Measurements from ENCODE around the gene SLC39A13. TPM values are rescaled to one million over a fixed set of nuclear protein-coding genes. Genes with fewer than 3 reads are reported as not detected.
A peak's percentile ranks its signal among the peaks of the same experiment; 100 is the strongest.

Gene SLC39A13
- total and polyA plus RNA-seq, 2 of the 13 experiments (the other 11 are each of a cell fraction or from before 2014, with no cell fraction given), result 15.3 to 30.5 TPM

DNA sequence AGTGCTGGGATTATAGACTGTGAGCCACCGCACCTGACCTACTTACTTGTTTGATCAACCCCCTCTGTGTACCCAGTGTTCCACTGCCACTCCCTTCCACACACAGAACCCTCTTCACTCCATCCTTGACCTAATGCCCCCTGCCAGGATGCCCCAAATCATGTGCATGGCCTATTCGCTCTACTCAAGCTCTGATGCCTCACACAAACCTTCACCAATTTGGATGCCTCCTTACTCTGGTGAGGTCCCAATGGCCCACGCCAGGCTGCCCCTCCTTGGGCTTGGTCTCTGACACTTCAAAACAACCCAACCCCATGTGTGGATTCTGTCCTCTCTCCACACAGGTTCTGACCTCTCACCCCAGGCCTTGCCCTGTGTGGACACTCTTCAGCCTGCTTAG is 27.3 kb downstream of the SLC39A13 start (continued):
- TF ChIP-seq PCBP1 (IDR thresholded peaks at IDR 0.05; ENCODE audit: borderline replicate concordance, low read depth, low read length) (no peak), FOXA3 (CRISPR knock-in tag; IDR thresholded peaks at IDR 0.05) (peak; percentile 71), AKAP8 (CRISPR knock-in tag; IDR thresholded peaks at IDR 0.05) (no peak), ZNF720 (CRISPR knock-in tag; IDR thresholded peaks at IDR 0.05) (no peak), STAT6 (CRISPR knock-in tag; IDR thresholded peaks at IDR 0.05; ENCODE audit: borderline replicate concordance) (no peak), ESRRA (CRISPR knock-in tag; IDR thresholded peaks at IDR 0.05; ENCODE audit: low read depth) (0 out of 2 replicates have a peak, but pooled peaks have one; percentile 65), PHF21A (CRISPR knock-in tag; IDR thresholded peaks at IDR 0.05) (0 out of 2 replicates have a peak, but pooled peaks have one; percentile 36), ZNF614 (CRISPR knock-in tag; IDR thresholded peaks at IDR 0.05; ENCODE audit: borderline replicate concordance) (0 out of 2 replicates have a peak, but pooled peaks have one; percentile 12), FOXO1 (CRISPR knock-in tag; IDR thresholded peaks at IDR 0.05) (0 out of 2 replicates have a peak, but pooled peaks have one; percentile 21), EP300 (IDR thresholded peaks at IDR 0.05; ENCODE audit: low read depth in 2 of 2, low read length in 2 of 2) (peak in 1 of 2 experiments; percentile 67; a peak in 2 of 4 replicates), EP300 (CRISPR knock-in tag; IDR thresholded peaks at IDR 0.05; ENCODE audit: borderline replicate concordance) (no peak), ZFX (CRISPR knock-in tag; IDR thresholded peaks at IDR 0.05; ENCODE audit: low read depth) (peak; percentile 63), PPARG (CRISPR knock-in tag; conservative IDR thresholded peaks at IDR 0.05) (peak; percentile 67; the same call in 1 of the 2 replicates), NFIB (CRISPR knock-in tag; IDR thresholded peaks at IDR 0.05; ENCODE audit: borderline replicate concordance) (no peak), HHEX (CRISPR knock-in tag; IDR thresholded peaks at IDR 0.05) (no peak), SMAD3 (CRISPR knock-in tag; IDR thresholded peaks at IDR 0.05) (no peak), NR2F2 (IDR thresholded peaks at IDR 0.05; ENCODE audit: borderline replicate concordance, low read depth) (peak; percentile 86; the same call in 1 of the 2 replicates), ARNTL (CRISPR knock-in tag; IDR thresholded peaks at IDR 0.05) (0 out of 2 replicates have a peak, but pooled peaks have one; percentile 37), DPF2 (CRISPR knock-in tag; IDR thresholded peaks at IDR 0.05; ENCODE audit: borderline replicate concordance, low read depth) (0 out of 2 replicates have a peak, but pooled peaks have one; percentile 44)
- TF ChIP-seq, protein P1, sequence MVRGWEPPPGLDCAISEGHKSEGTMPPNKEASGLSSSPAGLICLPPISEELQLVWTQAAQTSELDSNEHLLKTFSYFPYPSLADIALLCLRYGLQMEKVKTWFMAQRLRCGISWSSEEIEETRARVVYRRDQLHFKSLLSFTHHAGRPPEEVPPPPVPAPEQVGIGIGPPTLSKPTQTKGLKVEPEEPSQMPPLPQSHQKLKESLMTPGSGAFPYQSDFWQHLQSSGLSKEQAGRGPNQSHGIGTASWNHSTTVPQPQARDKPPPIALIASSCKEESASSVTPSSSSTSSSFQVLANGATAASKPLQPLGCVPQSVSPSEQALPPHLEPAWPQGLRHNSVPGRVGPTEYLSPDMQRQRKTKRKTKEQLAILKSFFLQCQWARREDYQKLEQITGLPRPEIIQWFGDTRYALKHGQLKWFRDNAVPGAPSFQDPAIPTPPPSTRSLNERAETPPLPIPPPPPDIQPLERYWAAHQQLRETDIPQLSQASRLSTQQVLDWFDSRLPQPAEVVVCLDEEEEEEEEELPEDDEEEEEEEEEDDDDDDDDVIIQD (CRISPR knock-in tag; IDR thresholded peaks at IDR 0.05; ENCODE audit: low read depth), result no peak
- TF ChIP-seq, protein P2, sequence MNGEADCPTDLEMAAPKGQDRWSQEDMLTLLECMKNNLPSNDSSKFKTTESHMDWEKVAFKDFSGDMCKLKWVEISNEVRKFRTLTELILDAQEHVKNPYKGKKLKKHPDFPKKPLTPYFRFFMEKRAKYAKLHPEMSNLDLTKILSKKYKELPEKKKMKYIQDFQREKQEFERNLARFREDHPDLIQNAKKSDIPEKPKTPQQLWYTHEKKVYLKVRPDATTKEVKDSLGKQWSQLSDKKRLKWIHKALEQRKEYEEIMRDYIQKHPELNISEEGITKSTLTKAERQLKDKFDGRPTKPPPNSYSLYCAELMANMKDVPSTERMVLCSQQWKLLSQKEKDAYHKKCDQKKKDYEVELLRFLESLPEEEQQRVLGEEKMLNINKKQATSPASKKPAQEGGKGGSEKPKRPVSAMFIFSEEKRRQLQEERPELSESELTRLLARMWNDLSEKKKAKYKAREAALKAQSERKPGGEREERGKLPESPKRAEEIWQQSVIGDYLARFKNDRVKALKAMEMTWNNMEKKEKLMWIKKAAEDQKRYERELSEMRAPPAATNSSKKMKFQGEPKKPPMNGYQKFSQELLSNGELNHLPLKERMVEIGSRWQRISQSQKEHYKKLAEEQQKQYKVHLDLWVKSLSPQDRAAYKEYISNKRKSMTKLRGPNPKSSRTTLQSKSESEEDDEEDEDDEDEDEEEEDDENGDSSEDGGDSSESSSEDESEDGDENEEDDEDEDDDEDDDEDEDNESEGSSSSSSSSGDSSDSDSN (CRISPR knock-in tag; IDR thresholded peaks at IDR 0.05), result peak; percentile 43; the same call in 1 of the 2 replicates
- TF ChIP-seq, protein P3, sequence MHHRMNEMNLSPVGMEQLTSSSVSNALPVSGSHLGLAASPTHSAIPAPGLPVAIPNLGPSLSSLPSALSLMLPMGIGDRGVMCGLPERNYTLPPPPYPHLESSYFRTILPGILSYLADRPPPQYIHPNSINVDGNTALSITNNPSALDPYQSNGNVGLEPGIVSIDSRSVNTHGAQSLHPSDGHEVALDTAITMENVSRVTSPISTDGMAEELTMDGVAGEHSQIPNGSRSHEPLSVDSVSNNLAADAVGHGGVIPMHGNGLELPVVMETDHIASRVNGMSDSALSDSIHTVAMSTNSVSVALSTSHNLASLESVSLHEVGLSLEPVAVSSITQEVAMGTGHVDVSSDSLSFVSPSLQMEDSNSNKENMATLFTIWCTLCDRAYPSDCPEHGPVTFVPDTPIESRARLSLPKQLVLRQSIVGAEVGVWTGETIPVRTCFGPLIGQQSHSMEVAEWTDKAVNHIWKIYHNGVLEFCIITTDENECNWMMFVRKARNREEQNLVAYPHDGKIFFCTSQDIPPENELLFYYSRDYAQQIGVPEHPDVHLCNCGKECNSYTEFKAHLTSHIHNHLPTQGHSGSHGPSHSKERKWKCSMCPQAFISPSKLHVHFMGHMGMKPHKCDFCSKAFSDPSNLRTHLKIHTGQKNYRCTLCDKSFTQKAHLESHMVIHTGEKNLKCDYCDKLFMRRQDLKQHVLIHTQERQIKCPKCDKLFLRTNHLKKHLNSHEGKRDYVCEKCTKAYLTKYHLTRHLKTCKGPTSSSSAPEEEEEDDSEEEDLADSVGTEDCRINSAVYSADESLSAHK (CRISPR knock-in tag; IDR thresholded peaks at IDR 0.05; ENCODE audit: borderline replicate concordance), result no peak
